MCF 10A (cell line): ENCODE results near the gene ERBB3. TPM values are rescaled to one million over a fixed set of nuclear protein-coding genes. Genes with fewer than 3 reads are reported as not detected.

Experiments
- BruUV-seq: library from RNA; stranded (reverse); fragments of 400-500 nt; replicated peaks from 2 replicates; lab custom pipeline; 2021; lab: Mats Ljungman, UMichigan
- CTCF ChIA-PET: fragments of 300-600 bp; sonication (Branson Sonifier 250); formaldehyde crosslinking; extraction: SDS; loops from one replicate; lab custom pipeline; 2021; ENCODE audit warnings: antibody characterized with exemption, inconsistent platforms; lab: Yijun Ruan, JAX
- POLR2A ChIA-PET: fragments of 300-600, 350-650 bp; sonication (Branson Sonifier 250); formaldehyde crosslinking; extraction: SDS; loops from one replicate; lab custom pipeline; 2020; ENCODE audit warnings: antibody characterized with exemption, inconsistent platforms; lab: Yijun Ruan, JAX
- DNase-seq: peaks from one replicate; pipeline ENCODE4 v3.0.0-alpha.2; 2018; ENCODE audit not compliant: unreplicated experiment
- H3K27ac Mint-ChIP-seq: one replicate; pipeline ENCODE4 v1.8.0; 2022; ENCODE audit warnings: mild to moderate bottlenecking, low read depth, mixed read lengths; ENCODE audit not compliant: unreplicated experiment
- H3K27me3 Mint-ChIP-seq: one replicate; pipeline ENCODE4 v1.8.0; 2022; ENCODE audit warnings: mixed read lengths; ENCODE audit not compliant: insufficient read depth, unreplicated experiment
- H3K36me3 Mint-ChIP-seq: one replicate; pipeline ENCODE4 v1.8.0; 2022; ENCODE audit warnings: mild to moderate bottlenecking, moderate library complexity, mixed read lengths; ENCODE audit not compliant: insufficient read depth, unreplicated experiment
- H3K4me1 Mint-ChIP-seq: one replicate; pipeline ENCODE4 v1.8.0; 2022; ENCODE audit warnings: mixed read lengths; ENCODE audit not compliant: insufficient read depth, unreplicated experiment
- H3K4me3 Mint-ChIP-seq: one replicate; pipeline ENCODE4 v1.8.0; 2022; ENCODE audit warnings: mild to moderate bottlenecking, moderate library complexity, mixed read lengths; ENCODE audit not compliant: unreplicated experiment
- H3K9me3 Mint-ChIP-seq: one replicate; pipeline ENCODE4 v1.8.0; 2022; ENCODE audit warnings: mixed read lengths; ENCODE audit not compliant: unreplicated experiment
- CTCF ChIP-seq: fragments of 200-600 bp; IDR thresholded peaks from one replicate; pipeline ENCODE4 v1.8.0; 2022; ENCODE audit warnings: antibody characterized with exemption, mild to moderate bottlenecking; ENCODE audit not compliant: unreplicated experiment
- intact Hi-C: fragments of 100-400 bp; cut with micrococcal nuclease; formaldehyde crosslinking; loops from 2 replicates; pipeline ENCODE4 v1.14.1; 2022
- total RNA-seq: library from RNA; stranded (reverse); gene quantifications from 2 replicates; pipeline ENCODE4 v1.2.3, GENCODE V29; 2022

ERBB3 gene
- total RNA-seq, 1 experiment from 2014 or later, result 3.7 TPM

GRCh38 chr12:56152132-56152755 lies 72.3 kb downstream of the ERBB3 start, which contains the start of gene MYL6B:
TSS of gene MYL6B (plus strand) at chr12:56152587. CDS start at chr12:56153919, 1,332 bp downstream.
- BruUV-seq, result no TSS peak
- ChIA-PET POLR2A (interaction anchor here (0.5 to 3.0 kb wide), 13 partner anchors 10 to 208 kb away, joined by 3 to 39 read pairs (median 5); partner anchors contain the start of genes ESYT1, SMARCC2, STAT2 and ZC3H10), CTCF (interaction anchor here (0.7 to 1.3 kb wide), 5 partner anchors 10 to 415 kb away, joined by 3 to 5 read pairs (median 3); no protein-coding TSS in a partner anchor)
- Mint-ChIP-seq H3K4me3 (peak within 1 kb of the TSS; percentile 75), H3K27ac (peak within 1 kb of the TSS; percentile 62), H3K36me3 (peaks cover 16% of the 10 kb centered on the region), H3K4me1 (peaks cover 18% of the 10 kb centered on the region), H3K9me3 (no peaks in the 10 kb centered on the region), H3K27me3 (no peaks in the 10 kb centered on the region)
- intact Hi-C loops, result loop anchor here (5.0 kb wide), 1 partner anchor 35 kb away; the partner anchor contains the start of genes RPL41 and ZC3H10
- TF ChIP-seq CTCF, result no peak
- DNase-seq, result peak; percentile 93

Other genes with a start within 250 kb of the ERBB3 start
- gene MMP19, start 237.2 kb upstream of the ERBB3 start, total RNA-seq, result 3.3 and 3.7 TPM in 2 replicates
- gene PYM1, start 152.3 kb upstream of the ERBB3 start, total RNA-seq, result 50.5 and 56.5 TPM in 2 replicates
- gene DGKA, start 149.0 kb upstream of the ERBB3 start, total RNA-seq, result 177 and 236 TPM in 2 replicates
- gene PMEL, start 114.1 kb upstream of the ERBB3 start, total RNA-seq, result 0.59 TPM in 1 of 2 replicates, not detected in the other
- gene CDK2, start 113.3 kb upstream of the ERBB3 start, total RNA-seq, result 17.9 and 23.8 TPM in 2 replicates
- gene RAB5B, start 106.1 kb upstream of the ERBB3 start, total RNA-seq, result 67.4 and 96.1 TPM in 2 replicates
- 6.3 and 7.9 TPM in 2 replicates for gene SUOX, start 82.9 kb upstream of the ERBB3 start, total RNA-seq
- 2.4 and 3.4 TPM in 2 replicates for gene IKZF4, start 59.1 kb upstream of the ERBB3 start, total RNA-seq
- gene RPS26, start 38.2 kb upstream of the ERBB3 start, total RNA-seq, result 45.1 and 67.3 TPM in 2 replicates
- gene PA2G4, start 24.4 kb downstream of the ERBB3 start, total RNA-seq, result 158 and 205 TPM in 2 replicates
- gene RPL41, start 36.5 kb downstream of the ERBB3 start, total RNA-seq, result 4,675 and 4,734 TPM in 2 replicates
- 2.8 and 3.5 TPM in 2 replicates for gene ZC3H10, start 38.1 kb downstream of the ERBB3 start, total RNA-seq
- 111 and 123 TPM in 2 replicates for gene ESYT1, start 48.1 kb downstream of the ERBB3 start, total RNA-seq
- 46.0 and 58.0 TPM in 2 replicates for gene MYL6B, start 72.4 kb downstream of the ERBB3 start, total RNA-seq
- 716 and 997 TPM in 2 replicates for gene MYL6, start 78.2 kb downstream of the ERBB3 start, total RNA-seq
- 52.1 and 57.0 TPM in 2 replicates for gene SMARCC2, start 109.3 kb downstream of the ERBB3 start, total RNA-seq
- gene RNF41, start 141.8 kb downstream of the ERBB3 start, total RNA-seq, result 92.1 and 108 TPM in 2 replicates
- gene NABP2, start 144.2 kb downstream of the ERBB3 start, total RNA-seq, result 53.3 and 56.2 TPM in 2 replicates
- not detected in 2 replicates for gene SLC39A5, start 149.9 kb downstream of the ERBB3 start, total RNA-seq
- gene ANKRD52, start 178.2 kb downstream of the ERBB3 start, total RNA-seq, result 46.3 and 73.8 TPM in 2 replicates
- gene COQ10A, start 186.8 kb downstream of the ERBB3 start, total RNA-seq, result 3.6 and 3.8 TPM in 2 replicates
- 213 and 257 TPM in 2 replicates for gene CS, start 220.2 kb downstream of the ERBB3 start, total RNA-seq
- gene CNPY2, start 235.8 kb downstream of the ERBB3 start, total RNA-seq, result 169 and 210 TPM in 2 replicates